H1 (cell line): ENCODE results near the gene WWC2. TPM values are rescaled to one million over a fixed set of nuclear protein-coding genes. Genes with fewer than 3 reads are reported as not detected.

ENCODE experiments used
- CTCF ChIA-PET: fragments of 300-600 bp; sonication (Branson Sonifier 250); formaldehyde crosslinking; loops from one replicate; lab custom pipeline; 2021; ENCODE audit not compliant: partially characterized antibody; lab: Charles Lee
- POLR2A ChIA-PET: fragments of 300-600 bp; sonication (Branson Sonifier 250); formaldehyde crosslinking; loops from one replicate; lab custom pipeline; 2021; ENCODE audit warnings: inconsistent platforms; ENCODE audit not compliant: partially characterized antibody; lab: Charles Lee
- DNase-seq, 2 experiments: peaks; one replicate each; pipeline versions ENCODE4 v3.0.0 to v3.0.0-alpha.2; 2010 to 2022; ENCODE audit warnings: low spot score in 2 of 2, low read depth in 1 of 2, mixed read lengths in 1 of 2
- FAIRE-seq: peaks from 2 replicates; lab custom pipeline; 2011; peaks lifted over from hg19 to GRCh38; lab: Jason Lieb, UNC
- H2AFZ ChIP-seq: 2 replicates; pipeline ENCODE4 v1.8.1; 2012; ENCODE audit warnings: low read length, inconsistent platforms
- H2AK5ac ChIP-seq: 2 replicates; pipeline ENCODE4 v1.6.1; 2013; ENCODE audit warnings: low read depth, low read length
- H2BK120ac ChIP-seq: replicated peaks from 2 replicates; pipeline ENCODE3; 2013; ENCODE audit warnings: low read depth, low read length, inconsistent platforms
- H2BK12ac ChIP-seq: 2 replicates; pipeline ENCODE4 v1.6.1; 2013; ENCODE audit warnings: low read depth, low read length
- H2BK15ac ChIP-seq: 2 replicates; pipeline ENCODE4 v1.6.1; 2013; ENCODE audit warnings: low read length
- H2BK20ac ChIP-seq: 2 replicates; pipeline ENCODE4 v1.6.1; 2013; ENCODE audit warnings: low read length
- H2BK5ac ChIP-seq: 2 replicates; pipeline ENCODE4 v1.6.1; 2013; ENCODE audit warnings: low read depth, low read length
- H3K14ac ChIP-seq: 2 replicates; pipeline ENCODE4 v1.6.1; 2013; ENCODE audit warnings: inconsistent platforms; ENCODE audit not compliant: insufficient read length
- H3K18ac ChIP-seq: 2 replicates; pipeline ENCODE4 v1.6.1; 2013; ENCODE audit warnings: low read length; ENCODE audit errors: extremely low read depth
- H3K23ac ChIP-seq: 2 replicates; pipeline ENCODE4 v1.6.1; 2013; ENCODE audit warnings: inconsistent platforms; ENCODE audit not compliant: insufficient read length
- H3K23me2 ChIP-seq: 2 replicates; pipeline ENCODE4 v1.6.1; 2013; ENCODE audit warnings: low read depth, low read length
- H3K27ac ChIP-seq: 2 replicates; pipeline ENCODE4 v1.6.1; 2011; ENCODE audit warnings: low read depth, low read length, inconsistent platforms
- H3K27me3 ChIP-seq, 4 experiments: replicated peaks in 1 of 4; 1 replicate in 1 of 4; 2 replicates in 3 of 4; pipeline versions ENCODE4 v1.6.1 to v1.8.1; 2011 to 2013; ENCODE audit warnings: low read length in 3 of 4, mild to moderate bottlenecking in 3 of 4, inconsistent platforms in 2 of 4, mixed read lengths in 2 of 4, moderate library complexity in 1 of 4; ENCODE audit not compliant: control insufficient read depth in 3 of 4, insufficient read depth in 3 of 4; ENCODE audit errors: extremely low read depth in 1 of 4
- H3K36me3 ChIP-seq, 4 experiments: 2 replicates each; pipeline versions ENCODE4 v1.6.1 to v1.8.1; 2011 to 2013; ENCODE audit warnings: mild to moderate bottlenecking in 4 of 4, low read length in 3 of 4, moderate library complexity in 2 of 4, control low read depth in 1 of 4, inconsistent platforms in 1 of 4; ENCODE audit not compliant: insufficient read depth in 4 of 4, control insufficient read depth in 2 of 4
- H3K4ac ChIP-seq: replicated peaks from 2 replicates; pipeline ENCODE3; 2013; ENCODE audit warnings: low read length, low read depth, mixed read lengths, inconsistent platforms; ENCODE audit not compliant: insufficient read length
- H3K4me1 ChIP-seq, 4 experiments: replicated peaks in 1 of 4; 1 replicate in 1 of 4; 2 replicates in 3 of 4; pipeline versions ENCODE4 v1.6.1 to v1.8.1; 2011 to 2013; ENCODE audit warnings: low read length in 3 of 4, inconsistent platforms in 2 of 4, mixed read lengths in 1 of 4; ENCODE audit not compliant: insufficient read depth in 4 of 4, control insufficient read depth in 3 of 4
- H3K4me2 ChIP-seq, 2 experiments: 2 replicates each; pipeline versions ENCODE4 v1.6.1 to v1.8.1; 2011 to 2013; ENCODE audit warnings: low read depth in 2 of 2, low read length in 2 of 2, control low read depth in 1 of 2, inconsistent platforms in 1 of 2, mild to moderate bottlenecking in 1 of 2; ENCODE audit not compliant: insufficient read depth in 1 of 2
- H3K4me3 ChIP-seq, 4 experiments: fragments of 200-600, 300-600 bp in 1 of 4; sonication (generic), shearing (Covaris generic), sonication (Bioruptor Twin) in 1 of 4; 2 replicates each; pipeline versions ENCODE4 v1.5.1 to v1.8.1; 2011 to 2016; ENCODE audit warnings: low read length in 4 of 4, low read depth in 3 of 4, control low read depth in 2 of 4, inconsistent platforms in 2 of 4, mild to moderate bottlenecking in 2 of 4, mixed read lengths in 1 of 4, moderate library complexity in 1 of 4; ENCODE audit not compliant: insufficient read depth in 2 of 4; ENCODE audit errors: extremely low read depth in 1 of 4
- H3K56ac ChIP-seq: replicated peaks from 2 replicates; pipeline ENCODE3; 2013; ENCODE audit warnings: low read depth, mild to moderate bottlenecking, mixed read lengths, low read length, inconsistent platforms; ENCODE audit not compliant: insufficient read length
- H3K79me1 ChIP-seq: 2 replicates; pipeline ENCODE4 v1.6.1; 2013; ENCODE audit warnings: low read depth, low read length, control low read depth
- H3K79me2 ChIP-seq, 2 experiments: 2 replicates each; pipeline versions ENCODE4 v1.6.1 to v1.8.1; 2012 to 2013; ENCODE audit warnings: low read length in 2 of 2, mild to moderate bottlenecking in 2 of 2, inconsistent platforms in 1 of 2; ENCODE audit not compliant: insufficient read depth in 2 of 2, control insufficient read depth in 1 of 2
- H3K9ac ChIP-seq, 4 experiments: replicated peaks in 1 of 4; 1 replicate in 1 of 4; 2 replicates in 3 of 4; pipeline versions ENCODE4 v1.6.1 to v1.8.1; 2011 to 2013; ENCODE audit warnings: low read depth in 3 of 4, low read length in 3 of 4, control low read depth in 2 of 4, mild to moderate bottlenecking in 2 of 4, moderate library complexity in 2 of 4, inconsistent platforms in 1 of 4; ENCODE audit errors: extremely low read depth in 1 of 4
- H3K9me3 ChIP-seq, 2 experiments: 2 replicates each; pipeline versions ENCODE4 v1.6.1 to v1.8.1; 2012 to 2013; ENCODE audit warnings: mild to moderate bottlenecking in 2 of 2, moderate library complexity in 2 of 2, control low read depth in 1 of 2, inconsistent platforms in 1 of 2, low read depth in 1 of 2, low read length in 1 of 2, mixed read lengths in 1 of 2; ENCODE audit not compliant: insufficient read depth in 2 of 2
- H4K20me1 ChIP-seq, 2 experiments: replicated peaks in 1 of 2; 2 replicates each; pipeline versions ENCODE3 to v1.8.1; 2011 to 2013; ENCODE audit warnings: inconsistent platforms in 2 of 2, low read length in 2 of 2, mild to moderate bottlenecking in 1 of 2; ENCODE audit not compliant: insufficient read depth in 2 of 2, control insufficient read depth in 1 of 2
- H4K5ac ChIP-seq: 2 replicates; pipeline ENCODE4 v1.6.1; 2013; ENCODE audit warnings: low read length, low read depth, mixed read lengths, inconsistent platforms; ENCODE audit not compliant: insufficient read length
- H4K8ac ChIP-seq: 2 replicates; pipeline ENCODE4 v1.8.0; 2013; ENCODE audit warnings: mild to moderate bottlenecking, moderate library complexity, low read length, inconsistent platforms; ENCODE audit not compliant: insufficient read depth; ENCODE audit errors: extremely low read depth
- H4K91ac ChIP-seq: replicated peaks from 2 replicates; pipeline ENCODE3; 2013; ENCODE audit warnings: low read length, mixed read lengths, inconsistent platforms; ENCODE audit not compliant: insufficient read length
- ATF2 ChIP-seq: IDR thresholded peaks from 2 replicates; pipeline ENCODE4 v1.6.1; 2012; ENCODE audit warnings: low read length, inconsistent platforms
- BRCA1 ChIP-seq: IDR thresholded peaks from 2 replicates; pipeline ENCODE4 v1.6.1; 2012; ENCODE audit warnings: low read depth, low read length, improper control_type of control experiment
- CBX5 ChIP-seq: fragments of 300-800, 300-1000 bp; sonication (generic); IDR thresholded peaks from 2 replicates; pipeline ENCODE4 v1.7.1; 2016; ENCODE audit warnings: antibody characterized with exemption, low read length, low read depth
- CBX8 ChIP-seq: fragments of 300-800, 300-1000 bp; sonication (generic); IDR thresholded peaks from 2 replicates; pipeline ENCODE4 v1.7.1; 2016; ENCODE audit warnings: low read depth, low read length, borderline replicate concordance
- JUND ChIP-seq: IDR thresholded peaks from 2 replicates; pipeline ENCODE4 v1.6.1; 2011; ENCODE audit warnings: mild to moderate bottlenecking, improper control_type of control experiment, low read length
- MAFK ChIP-seq: IDR thresholded peaks from 2 replicates; pipeline ENCODE4 v1.6.1; 2012; ENCODE audit warnings: low read depth, mild to moderate bottlenecking, improper control_type of control experiment, low read length
- NRF1 ChIP-seq: IDR thresholded peaks from 2 replicates; pipeline ENCODE4 v1.6.1; 2011; ENCODE audit warnings: mild to moderate bottlenecking, low read depth, low read length, improper control_type of control experiment
- RBBP5 ChIP-seq: IDR thresholded peaks from 2 replicates; pipeline ENCODE4 v1.7.1; 2012; ENCODE audit warnings: low read depth, mild to moderate bottlenecking, inconsistent platforms, low read length, moderate library complexity, borderline replicate concordance
- SP4 ChIP-seq: IDR thresholded peaks from 2 replicates; pipeline ENCODE4 v1.6.1; 2012; ENCODE audit warnings: low read length, inconsistent platforms
- TCF12 ChIP-seq: IDR thresholded peaks from 2 replicates; pipeline ENCODE4 v1.6.1; 2011; ENCODE audit warnings: low read depth, mild to moderate bottlenecking, low read length
- USF2 ChIP-seq: IDR thresholded peaks from 2 replicates; pipeline ENCODE4 v1.6.1; 2011; ENCODE audit warnings: low read length, improper control_type of control experiment
- YY1 ChIP-seq: IDR thresholded peaks from 2 replicates; pipeline ENCODE4 v1.6.1; 2011; ENCODE audit warnings: low read depth, mild to moderate bottlenecking, low read length
- WGBS, 2 experiments: shearing (Covaris generic) in 1 of 2; methylation state at CpG; one replicate each; pipeline versions ENCODE4 v1.1.6 to v1.1.7; 2013 to 2015; ENCODE audit warnings: low lambda C conversion rate in 2 of 2, mixed read lengths in 2 of 2, inconsistent platforms in 1 of 2, low coverage in 1 of 2, missing lambda C conversion rate in 1 of 2; ENCODE audit not compliant: insufficient replicate concordance in 2 of 2, insufficient coverage in 1 of 2, insufficient read length in 1 of 2; ENCODE audit errors: extremely low coverage in 1 of 2, missing lambda C conversion rate in 1 of 2; 5-methylcytosine and 5-hydroxymethylcytosine counted together
- polyA plus RNA-seq, 7 experiments: library from polyadenylated mRNA; depleted of rRNA in 3 of 7; stranded (reverse) in 5 of 7; unstranded in 2 of 7; fragments of >200 nt in 5 of 7; fragments of 200-250 nt in 2 of 7; gene quantifications; 1 replicate in 5 of 7; 2 replicates in 1 of 7; 4 replicates in 1 of 7; pipeline versions ENCODE4 v1.2.1 to v1.2.3, GENCODE V29; 2011 to 2013; ENCODE audit warnings: missing spikeins in 2 of 7, mixed read lengths in 2 of 7
- total RNA-seq: library from RNA; stranded (reverse); fragmentation: NEBNext Ultra II Directional; extraction: Animal tissue kit (Norgen Biotek cat#: 25700); gene quantifications from 2 replicates; pipeline ENCODE4 v1.2.1, GENCODE V29; 2021

Gene WWC2
- total and polyA plus RNA-seq, 2 of the 8 experiments (the other 6 are each of a cell fraction or from before 2014, with no cell fraction given) = 17.6 to 135 TPM

DNA sequence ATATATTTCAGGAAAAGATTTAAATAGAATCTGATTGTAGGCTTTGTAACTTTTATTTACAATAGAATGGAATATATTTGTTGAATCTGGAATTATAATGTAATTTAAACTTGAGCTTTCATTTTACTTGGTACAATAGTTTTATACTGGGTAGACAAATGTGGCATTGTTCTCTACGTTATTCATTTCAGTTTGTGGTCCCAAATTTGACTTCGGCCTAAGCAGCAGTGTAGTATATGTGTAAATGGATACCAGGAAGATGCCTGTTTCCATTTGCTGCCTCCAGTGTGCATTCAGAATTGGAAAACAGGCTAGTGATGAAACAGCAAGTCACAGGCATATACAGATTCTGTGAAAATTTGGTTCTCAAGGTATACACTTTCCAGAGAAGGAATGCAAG is 143.2 kb downstream of the WWC2 start:
- no peaks in the 10 kb centered on the region; the same call in 1 of the 2 replicates for H3K79me1 ChIP-seq
- H3K23ac ChIP-seq = no peak overlapping the region
- no peak overlapping the region for H3K14ac ChIP-seq
- H3K4me3 ChIP-seq = no peak overlapping the region
- H3K79me2 ChIP-seq = peaks cover 0 to 3% of the 10 kb centered on the region in 2 experiments; a peak in 1 of 4 replicates
- no peak overlapping the region for H3K18ac ChIP-seq
- peaks cover 6 to 17% (median 15%) of the 10 kb centered on the region in 4 experiments for H3K4me1 ChIP-seq
- H3K56ac ChIP-seq = no peak overlapping the region
- H2AFZ ChIP-seq = no peak overlapping the region
- H3K4ac ChIP-seq = no peak overlapping the region
- no peak overlapping the region for H2BK15ac ChIP-seq
- no peak overlapping the region for H3K27ac ChIP-seq
- FAIRE-seq (no peak), DNase-seq (no peak)
- no peak overlapping the region for H4K8ac ChIP-seq
- H3K23me2 ChIP-seq = no peaks in the 10 kb centered on the region
- H3K4me2 ChIP-seq = no peak overlapping the region
- no peaks in the 10 kb centered on the region for H3K27me3 ChIP-seq
- H4K91ac ChIP-seq = no peak overlapping the region
- H2AK5ac ChIP-seq = no peak overlapping the region
- no peak overlapping the region for H2BK20ac ChIP-seq
- H3K36me3 ChIP-seq = peaks cover 3 to 30% (median 13%) of the 10 kb centered on the region in 4 experiments; a peak in 6 of 8 replicates
- ChIA-PET CTCF (interaction anchor here (1.2 to 1.8 kb wide), 5 partner anchors 10 to 169 kb away, joined by 3 to 7 read pairs (median 3); no protein-coding TSS in a partner anchor), POLR2A (interaction anchor here (1.0 to 6.1 kb wide), 2 partner anchors 17 to 143 kb away, joined by 3 to 40 read pairs; partner anchors contain the start of gene WWC2)
- no peak overlapping the region for H2BK5ac ChIP-seq
- H3K9me3 ChIP-seq = no peaks in the 10 kb centered on the region
- no peak overlapping the region for H2BK12ac ChIP-seq
- no peak overlapping the region for H4K5ac ChIP-seq
- H2BK120ac ChIP-seq = no peak overlapping the region
- peaks cover 0 to 3% of the 10 kb centered on the region in 2 experiments for H4K20me1 ChIP-seq
- H3K9ac ChIP-seq = no peak overlapping the region
- WGBS, 2 experiments = 98% methylated on average over 2 of the region's 2 CpGs; no CpG with 5 or more reads in 1 of the 2 experiments
- TF ChIP-seq MAFK (no peak), SP4 (no peak), RBBP5 (no peak), BRCA1 (no peak), NRF1 (no peak), USF2 (no peak), ATF2 (no peak), CBX8 (no peak), CBX5 (no peak), JUND (no peak), YY1 (no peak), TCF12 (no peak)
